Measurements from ENCODE around the gene COMMD8.

COMMD8 gene

DNA sequence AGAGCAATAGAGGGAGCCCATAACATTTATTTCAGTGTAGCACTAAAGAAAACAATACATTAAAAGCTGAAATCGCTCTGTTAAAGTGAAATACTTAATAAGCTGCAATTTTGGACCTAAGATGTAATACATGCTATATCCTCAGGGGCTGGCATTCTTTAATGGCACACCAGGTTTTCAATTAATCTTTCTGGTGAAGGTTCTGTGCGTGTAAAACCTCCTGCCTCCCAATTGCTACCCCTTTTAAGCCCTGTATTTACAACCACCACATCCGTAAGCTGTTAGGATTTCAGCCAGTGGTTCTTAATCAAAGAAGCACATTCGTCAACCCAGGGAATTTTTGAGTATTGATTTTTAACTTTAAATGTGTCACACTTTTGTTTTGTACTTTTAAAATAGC is 7.6 kb upstream of the COMMD8 start:
- DNase-seq = no peak

DNA sequence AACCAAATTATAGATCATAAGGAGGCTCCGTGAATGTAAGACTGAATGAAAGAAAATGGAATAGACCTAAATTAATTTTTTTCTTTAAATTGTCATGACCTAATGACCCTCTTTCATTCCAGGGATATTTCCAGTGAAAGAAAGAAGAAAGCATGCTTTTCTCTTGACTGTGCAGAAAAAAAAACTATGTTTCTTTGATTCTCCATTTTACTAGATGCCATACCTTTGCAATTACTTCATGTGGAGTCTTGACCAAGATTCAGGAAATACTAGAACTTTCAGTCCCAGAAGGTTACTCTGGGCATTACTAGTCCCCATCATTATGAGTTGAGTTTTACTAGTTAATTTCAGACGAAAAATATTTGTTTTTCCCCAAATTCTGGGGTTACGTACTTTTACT is 6.4 kb upstream of the COMMD8 start:
- DNase-seq = no peak

DNA sequence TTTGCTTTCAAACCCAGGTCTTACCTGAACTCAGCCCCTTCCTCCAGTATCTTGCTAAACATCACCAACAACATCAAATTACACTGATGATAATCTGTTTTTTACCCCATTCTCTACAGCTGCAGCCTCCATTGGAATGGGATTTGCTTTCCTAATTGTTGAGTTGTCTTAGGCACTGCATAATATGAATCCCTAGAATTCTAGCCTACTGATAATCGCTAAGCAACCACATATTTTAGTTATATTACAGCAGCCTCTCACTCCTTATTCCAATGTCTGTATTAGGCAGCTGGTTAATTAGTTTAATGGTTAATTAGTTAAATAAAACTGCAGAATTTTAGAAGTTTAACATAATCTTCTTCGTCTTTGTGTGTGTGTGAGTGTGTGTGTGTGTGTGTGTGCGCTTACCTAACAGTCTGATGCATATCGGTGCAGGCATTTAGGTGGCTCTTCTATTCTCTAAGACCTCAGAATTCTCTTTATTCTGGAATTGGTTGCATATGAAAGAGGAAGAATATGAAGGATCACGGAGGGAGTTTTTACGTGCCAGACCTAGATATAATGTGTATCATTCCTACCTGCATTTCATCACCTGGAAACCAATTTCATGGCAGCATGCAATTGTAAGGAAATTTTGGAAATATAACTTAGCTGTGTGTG is 5.3 kb upstream of the COMMD8 start:
- no peak for DNase-seq

DNA sequence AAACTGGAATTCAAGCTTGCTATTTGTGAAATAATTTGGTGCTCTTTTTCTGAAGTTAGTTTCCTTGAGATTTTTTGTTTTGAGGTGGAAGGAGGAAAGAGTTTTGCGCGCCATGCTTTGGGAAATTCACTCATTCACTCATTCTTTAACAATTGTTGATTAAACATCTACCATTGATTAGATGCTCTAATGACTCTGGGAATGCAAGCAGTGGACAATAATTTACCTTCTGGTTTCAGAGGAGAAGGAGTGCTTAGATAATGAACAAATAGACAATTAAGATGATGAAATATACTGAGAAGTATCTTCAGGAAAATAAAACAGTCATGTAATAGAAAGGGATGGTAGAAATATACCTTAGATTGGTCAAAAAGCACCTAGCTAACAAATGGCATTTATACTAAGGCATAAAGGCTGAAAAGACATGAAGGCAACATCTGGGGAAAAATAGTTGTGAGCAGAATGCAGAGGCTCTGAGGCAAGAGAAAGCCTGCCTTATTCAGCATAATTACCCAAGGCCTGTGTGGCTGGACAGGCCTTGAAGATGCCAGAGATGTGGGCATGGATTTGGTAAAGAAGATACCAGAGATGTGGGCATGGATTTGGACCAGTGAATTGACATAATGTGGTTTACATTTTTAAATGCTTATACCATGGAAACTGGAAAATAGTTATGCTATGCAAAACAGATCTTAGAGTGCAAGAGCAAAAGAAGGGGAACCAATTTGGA is 2.7 kb upstream of the COMMD8 start:
- DNase-seq = no peak

DNA sequence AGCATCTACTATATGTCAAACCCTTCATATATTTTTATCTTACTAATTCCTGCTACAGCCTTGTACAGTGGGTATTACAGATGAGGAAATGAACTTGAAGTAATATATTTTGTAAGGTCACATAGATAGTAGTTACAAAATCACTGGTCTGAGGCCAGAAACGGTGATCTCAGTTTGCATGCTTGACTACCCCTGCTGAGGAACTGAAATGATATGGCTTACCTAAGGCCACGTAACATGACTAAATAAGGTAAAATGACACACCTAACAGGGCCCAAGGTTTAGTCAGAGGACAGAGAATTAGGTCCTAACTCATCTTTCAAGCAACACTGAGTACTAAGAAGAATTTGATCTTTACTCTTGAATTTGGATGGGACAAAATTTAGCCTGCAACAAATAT is 1.5 kb upstream of the COMMD8 start:
- DNase-seq = no peak

DNA sequence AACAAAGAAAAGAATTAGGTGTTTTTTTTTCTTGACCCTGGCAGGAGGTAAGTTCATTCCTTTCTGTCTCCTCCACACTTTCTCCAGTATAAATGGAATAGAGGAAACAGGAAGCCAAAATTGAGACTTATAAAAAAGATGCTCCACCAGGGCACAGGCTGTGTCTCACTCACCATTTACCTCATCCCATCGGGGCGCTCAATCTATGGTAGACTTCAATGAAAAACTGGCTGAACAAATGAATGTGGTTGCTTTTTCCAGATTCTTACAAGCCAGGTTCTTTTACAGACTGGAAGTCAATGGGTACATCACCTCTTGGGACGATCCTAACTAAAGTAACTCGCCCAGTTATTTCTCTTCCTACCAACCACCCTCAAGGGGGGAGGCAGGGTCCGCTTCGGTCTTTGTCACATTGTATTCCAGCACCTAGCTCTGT is 685 bp downstream of the COMMD8 start:
- no peak for DNase-seq

DNA sequence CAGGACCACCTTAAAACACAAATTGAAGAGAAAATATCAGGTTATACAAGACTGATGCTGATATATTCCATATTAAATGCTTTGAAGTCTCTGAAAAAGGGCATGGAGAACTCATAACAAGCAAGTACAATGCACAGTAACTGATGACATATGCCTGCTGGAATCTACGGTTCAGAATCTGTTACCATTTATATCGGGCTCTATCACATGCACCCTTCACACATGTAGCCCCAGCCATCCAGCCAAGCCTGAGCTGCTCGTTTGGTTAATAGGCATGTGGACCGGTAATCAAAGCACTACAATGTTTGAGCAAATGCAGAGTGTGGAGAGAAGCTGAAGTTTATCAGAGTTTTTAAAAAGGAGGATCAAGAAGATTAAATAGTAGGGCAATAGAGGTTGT is 11.8 kb downstream of the COMMD8 start:
- no peak for DNase-seq

DNA sequence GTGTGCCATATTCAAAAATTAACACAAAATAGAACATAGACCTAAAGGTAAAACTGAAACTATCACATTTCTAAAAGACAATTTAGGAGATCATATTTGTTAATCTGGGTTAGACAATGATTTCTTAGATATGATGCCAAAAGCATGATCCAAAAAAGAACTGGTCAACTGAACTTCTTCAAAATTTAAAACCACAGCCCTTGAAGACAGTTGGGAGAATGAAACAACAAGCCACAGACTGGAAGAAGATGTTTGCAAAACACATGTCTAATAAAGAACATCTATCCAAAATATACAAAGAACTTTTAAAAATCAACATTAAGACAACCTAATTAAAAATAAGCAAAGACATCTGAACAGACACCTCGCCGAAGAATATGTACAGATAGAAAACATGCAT is 19.5 kb downstream of the COMMD8 start:
- DNase-seq = no peak

DNA sequence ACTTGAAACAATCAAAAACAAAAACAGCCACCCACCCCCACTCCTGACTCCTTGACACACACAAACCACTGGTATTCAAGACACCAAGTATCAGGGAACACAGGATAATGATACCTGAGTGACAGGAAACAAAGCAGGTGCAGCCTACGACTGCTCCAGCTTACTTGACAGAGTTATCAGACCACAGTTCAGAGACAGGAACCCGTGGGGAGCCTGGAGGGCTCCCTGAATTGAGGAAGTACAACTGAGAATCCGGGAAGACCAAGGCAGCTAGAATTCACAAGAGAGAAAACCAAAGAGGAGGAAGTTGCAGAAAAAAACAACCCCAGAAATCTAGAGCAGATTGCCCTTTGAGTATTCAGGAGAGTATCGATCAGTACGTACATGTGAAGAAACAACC is 20.5 kb downstream of the COMMD8 start:
- DNase-seq = no peak

DNA sequence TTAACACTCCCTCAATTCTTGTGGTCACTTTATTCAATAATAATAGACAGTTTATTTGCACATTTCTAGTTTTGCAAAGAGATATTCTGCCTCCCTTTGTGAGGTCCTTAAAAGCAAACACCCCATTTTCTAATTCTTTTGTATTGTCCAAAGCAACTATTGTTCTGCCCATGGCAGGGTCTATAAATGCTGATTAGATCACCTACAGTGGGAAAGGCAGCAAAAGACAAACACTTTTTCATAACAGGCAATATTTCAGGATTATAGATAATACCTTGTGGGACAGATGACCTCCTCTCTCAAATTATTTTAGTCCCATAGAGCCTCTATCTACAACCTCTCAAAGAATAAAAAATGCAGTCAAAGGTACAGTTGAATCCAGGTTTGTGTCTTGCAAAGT is 28.6 kb downstream of the COMMD8 start:
- no peak for DNase-seq

DNA sequence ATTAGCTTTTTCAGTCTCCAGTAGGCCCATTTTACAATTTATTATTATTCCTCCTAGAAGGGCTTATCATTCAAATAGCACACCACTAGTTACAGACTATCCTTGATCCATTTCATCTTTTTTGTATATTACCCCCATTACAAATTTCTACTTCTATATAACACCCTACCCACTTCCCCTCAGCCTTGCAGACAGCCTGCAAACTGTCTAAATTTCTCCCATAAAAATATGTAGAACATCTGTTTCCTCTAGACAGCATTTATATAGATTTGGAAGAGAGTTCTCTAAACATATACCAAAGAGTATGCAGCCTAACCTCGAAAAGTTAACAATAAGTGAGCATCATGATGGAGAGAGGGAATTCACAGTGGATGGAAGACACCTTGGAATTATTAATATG is 30.8 kb downstream of the COMMD8 start:
- DNase-seq = no peak

DNA sequence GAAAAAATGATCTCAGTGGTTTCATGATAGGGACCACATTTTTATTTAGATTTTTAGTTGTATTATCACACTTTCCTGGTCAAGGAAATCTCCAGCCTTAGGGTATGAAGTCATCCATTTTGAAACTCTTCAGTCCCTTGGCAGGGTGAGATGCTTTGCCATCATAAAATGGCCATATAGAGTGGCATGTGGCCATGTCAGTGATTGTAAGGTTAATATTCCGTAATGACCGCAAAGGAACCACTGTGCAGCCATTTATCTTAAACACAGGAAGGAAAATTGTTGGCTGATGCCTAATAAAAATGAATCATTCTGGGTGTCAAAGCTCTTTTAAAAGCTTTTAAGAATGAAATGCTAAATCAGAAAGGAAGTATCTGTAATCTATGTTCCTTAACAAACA is 35.6 kb downstream of the COMMD8 start:
- DNase-seq = no peak

DNA sequence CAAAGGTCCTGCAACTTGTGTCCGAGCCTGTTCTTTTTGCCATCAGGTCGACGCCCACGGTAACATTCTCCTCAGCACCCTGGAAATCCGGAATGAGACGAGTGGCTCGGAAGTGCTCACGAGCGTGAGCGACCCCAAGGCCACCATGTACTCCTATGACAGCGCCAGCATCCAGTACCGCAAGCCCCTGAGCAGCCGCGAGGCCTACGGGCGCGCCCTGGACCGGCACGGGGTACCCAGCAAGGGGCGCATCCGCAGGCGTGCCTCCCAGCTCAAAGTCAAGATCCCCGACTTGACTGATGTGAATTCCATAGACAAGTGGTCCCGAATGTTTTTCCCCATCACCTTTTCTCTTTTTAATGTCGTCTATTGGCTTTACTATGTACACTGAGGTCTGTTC is 37.9 kb downstream of the COMMD8 start:
- no peak for DNase-seq

DNA sequence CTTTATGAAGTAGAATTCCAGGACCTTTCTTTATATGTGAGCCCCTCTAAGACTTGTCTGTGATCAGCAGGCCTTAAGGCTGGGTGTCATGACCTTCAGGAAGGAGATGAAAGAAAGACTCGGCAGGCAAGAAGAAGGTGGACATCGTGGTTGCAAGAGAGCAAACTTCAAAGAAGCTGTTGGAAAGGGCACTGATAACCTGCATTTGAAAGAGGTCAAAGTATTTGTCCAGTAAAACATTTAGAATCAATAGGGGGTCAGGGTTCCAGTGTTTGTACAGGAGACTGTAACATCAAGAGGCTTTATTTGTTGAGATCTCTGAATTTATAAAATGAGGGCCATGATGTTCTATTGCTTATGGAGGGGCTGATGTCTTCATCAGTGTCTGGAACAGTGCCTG is 44.2 kb downstream of the COMMD8 start:
- DNase-seq = no peak

DNA sequence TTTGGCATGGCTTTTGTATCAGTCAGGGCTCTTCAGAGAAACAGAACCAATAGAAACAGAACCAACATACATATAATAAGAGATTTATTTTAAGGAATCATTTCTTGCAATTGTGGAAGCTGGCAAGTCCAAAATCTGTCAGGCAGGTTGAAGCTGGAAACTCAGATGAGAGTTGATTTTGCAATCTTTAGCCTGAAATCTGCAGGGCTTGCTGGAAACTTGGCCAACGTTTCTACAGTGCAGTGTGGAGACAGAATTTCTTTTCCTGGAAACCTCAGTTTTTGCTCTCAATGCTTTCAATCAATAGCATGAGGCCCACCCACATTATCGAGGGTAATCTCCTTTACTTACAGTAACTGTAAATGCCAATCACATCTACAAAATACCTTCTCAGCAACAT is 45.4 kb downstream of the COMMD8 start:
- DNase-seq = no peak

DNA sequence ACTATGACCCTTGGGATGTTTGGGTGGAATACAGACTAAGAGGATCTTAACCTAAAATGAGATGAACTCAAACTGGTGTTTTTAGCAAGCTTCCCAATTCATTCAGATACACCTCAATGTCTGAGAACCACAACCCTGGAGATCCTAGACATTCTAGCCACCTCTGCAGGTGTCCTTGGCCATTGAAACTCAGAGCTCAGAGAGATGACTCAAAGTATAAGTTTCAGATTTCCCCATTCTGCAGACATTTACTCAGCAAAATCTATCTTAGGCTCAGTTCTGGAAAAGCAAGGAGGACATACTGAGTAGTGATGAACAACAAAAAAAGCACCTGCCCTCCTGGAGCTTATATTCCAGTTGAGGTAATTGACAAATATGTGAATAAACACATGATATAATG is 47.8 kb downstream of the COMMD8 start:
- DNase-seq = no peak

DNA sequence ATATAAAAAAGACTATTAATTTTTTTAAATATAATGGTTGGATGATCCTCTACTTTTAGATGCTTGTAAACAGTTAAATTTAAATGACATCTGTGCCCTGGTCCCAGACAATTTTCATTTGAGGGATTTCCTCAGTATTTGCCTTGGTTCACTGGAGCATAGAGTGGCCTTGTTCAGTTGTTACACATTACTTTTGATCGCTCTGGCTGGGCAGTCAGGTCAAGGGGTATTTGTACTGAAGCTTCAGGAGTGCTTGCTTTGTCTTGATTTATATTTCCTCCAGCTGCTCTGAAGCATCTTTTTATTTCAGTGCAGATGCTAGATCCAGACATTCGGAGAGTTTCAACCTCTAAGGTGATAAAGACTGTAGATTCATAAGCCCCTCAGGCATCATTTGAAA is 50.0 kb downstream of the COMMD8 start:
- DNase-seq = no peak

DNA sequence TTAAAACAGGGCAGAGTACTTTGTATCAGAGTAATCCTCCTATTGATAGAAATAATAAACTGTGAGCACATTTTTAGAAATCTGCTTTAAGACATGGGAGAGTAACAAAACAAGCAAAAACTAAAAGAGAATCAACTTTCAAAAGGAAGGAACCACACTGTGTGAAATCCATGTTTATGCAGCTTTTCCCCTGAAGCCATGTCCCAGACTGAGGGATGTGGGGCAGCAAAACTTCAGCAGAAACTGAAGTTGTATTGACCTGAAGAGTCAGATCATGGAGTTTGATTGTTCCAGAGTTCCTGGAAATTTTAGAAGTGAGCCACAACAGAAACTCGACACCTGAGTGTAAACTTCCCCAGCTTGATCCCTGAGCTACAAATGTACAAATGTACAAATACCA is 53.2 kb downstream of the COMMD8 start:
- no peak for DNase-seq

DNA sequence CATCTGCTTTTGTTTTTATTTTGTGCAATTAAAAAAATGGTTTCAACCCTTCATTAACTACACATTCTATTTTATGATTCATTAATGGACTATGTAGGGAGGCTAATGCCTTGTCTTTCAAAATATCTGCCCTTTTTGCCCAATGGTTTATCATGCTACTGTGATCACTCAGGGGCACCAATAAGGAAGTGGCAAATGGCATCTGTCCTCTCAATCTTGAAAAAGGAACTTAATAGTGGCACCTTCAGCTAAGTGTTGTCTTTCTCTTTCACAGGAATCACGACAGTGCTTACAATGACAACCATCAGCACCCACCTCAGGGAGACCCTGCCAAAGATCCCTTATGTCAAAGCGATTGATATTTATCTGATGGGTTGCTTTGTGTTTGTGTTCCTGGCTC is 57.1 kb downstream of the COMMD8 start:
- no peak for DNase-seq
